H1 (cell line): ENCODE results near the gene PEX14. TPM values are rescaled to one million over a fixed set of nuclear protein-coding genes. Genes with fewer than 3 reads are reported as not detected.

ENCODE experiments used
- CTCF ChIA-PET: fragments of 300-600 bp; sonication (Branson Sonifier 250); formaldehyde crosslinking; loops from one replicate; lab custom pipeline; 2021; ENCODE audit not compliant: partially characterized antibody; lab: Charles Lee
- POLR2A ChIA-PET: fragments of 300-600 bp; sonication (Branson Sonifier 250); formaldehyde crosslinking; loops from one replicate; lab custom pipeline; 2021; ENCODE audit warnings: inconsistent platforms; ENCODE audit not compliant: partially characterized antibody; lab: Charles Lee
- DNase-seq, 2 experiments: peaks; one replicate each; pipeline versions ENCODE4 v3.0.0 to v3.0.0-alpha.2; 2010 to 2022; ENCODE audit warnings: low spot score in 2 of 2, low read depth in 1 of 2, mixed read lengths in 1 of 2
- FAIRE-seq: peaks from 2 replicates; lab custom pipeline; 2011; peaks lifted over from hg19 to GRCh38; lab: Jason Lieb, UNC
- H2AFZ ChIP-seq: 2 replicates; pipeline ENCODE4 v1.8.1; 2012; ENCODE audit warnings: low read length, inconsistent platforms
- H2AK5ac ChIP-seq: 2 replicates; pipeline ENCODE4 v1.6.1; 2013; ENCODE audit warnings: low read depth, low read length
- H2BK120ac ChIP-seq: replicated peaks from 2 replicates; pipeline ENCODE3; 2013; ENCODE audit warnings: low read depth, low read length, inconsistent platforms
- H2BK12ac ChIP-seq: 2 replicates; pipeline ENCODE4 v1.6.1; 2013; ENCODE audit warnings: low read depth, low read length
- H2BK15ac ChIP-seq: 2 replicates; pipeline ENCODE4 v1.6.1; 2013; ENCODE audit warnings: low read length
- H2BK20ac ChIP-seq: 2 replicates; pipeline ENCODE4 v1.6.1; 2013; ENCODE audit warnings: low read length
- H2BK5ac ChIP-seq: 2 replicates; pipeline ENCODE4 v1.6.1; 2013; ENCODE audit warnings: low read depth, low read length
- H3K14ac ChIP-seq: 2 replicates; pipeline ENCODE4 v1.6.1; 2013; ENCODE audit warnings: inconsistent platforms; ENCODE audit not compliant: insufficient read length
- H3K18ac ChIP-seq: 2 replicates; pipeline ENCODE4 v1.6.1; 2013; ENCODE audit warnings: low read length; ENCODE audit errors: extremely low read depth
- H3K23ac ChIP-seq: 2 replicates; pipeline ENCODE4 v1.6.1; 2013; ENCODE audit warnings: inconsistent platforms; ENCODE audit not compliant: insufficient read length
- H3K23me2 ChIP-seq: 2 replicates; pipeline ENCODE4 v1.6.1; 2013; ENCODE audit warnings: low read depth, low read length
- H3K27ac ChIP-seq: 2 replicates; pipeline ENCODE4 v1.6.1; 2011; ENCODE audit warnings: low read depth, low read length, inconsistent platforms
- H3K27me3 ChIP-seq, 4 experiments: replicated peaks in 1 of 4; 1 replicate in 1 of 4; 2 replicates in 3 of 4; pipeline versions ENCODE4 v1.6.1 to v1.8.1; 2011 to 2013; ENCODE audit warnings: low read length in 3 of 4, mild to moderate bottlenecking in 3 of 4, inconsistent platforms in 2 of 4, mixed read lengths in 2 of 4, moderate library complexity in 1 of 4; ENCODE audit not compliant: control insufficient read depth in 3 of 4, insufficient read depth in 3 of 4; ENCODE audit errors: extremely low read depth in 1 of 4
- H3K36me3 ChIP-seq, 4 experiments: 2 replicates each; pipeline versions ENCODE4 v1.6.1 to v1.8.1; 2011 to 2013; ENCODE audit warnings: mild to moderate bottlenecking in 4 of 4, low read length in 3 of 4, moderate library complexity in 2 of 4, control low read depth in 1 of 4, inconsistent platforms in 1 of 4; ENCODE audit not compliant: insufficient read depth in 4 of 4, control insufficient read depth in 2 of 4
- H3K4ac ChIP-seq: replicated peaks from 2 replicates; pipeline ENCODE3; 2013; ENCODE audit warnings: low read length, low read depth, mixed read lengths, inconsistent platforms; ENCODE audit not compliant: insufficient read length
- H3K4me1 ChIP-seq, 4 experiments: replicated peaks in 1 of 4; 1 replicate in 1 of 4; 2 replicates in 3 of 4; pipeline versions ENCODE4 v1.6.1 to v1.8.1; 2011 to 2013; ENCODE audit warnings: low read length in 3 of 4, inconsistent platforms in 2 of 4, mixed read lengths in 1 of 4; ENCODE audit not compliant: insufficient read depth in 4 of 4, control insufficient read depth in 3 of 4
- H3K4me2 ChIP-seq, 2 experiments: 2 replicates each; pipeline versions ENCODE4 v1.6.1 to v1.8.1; 2011 to 2013; ENCODE audit warnings: low read depth in 2 of 2, low read length in 2 of 2, control low read depth in 1 of 2, inconsistent platforms in 1 of 2, mild to moderate bottlenecking in 1 of 2; ENCODE audit not compliant: insufficient read depth in 1 of 2
- H3K4me3 ChIP-seq, 4 experiments: fragments of 200-600, 300-600 bp in 1 of 4; sonication (generic), shearing (Covaris generic), sonication (Bioruptor Twin) in 1 of 4; 2 replicates each; pipeline versions ENCODE4 v1.5.1 to v1.8.1; 2011 to 2016; ENCODE audit warnings: low read length in 4 of 4, low read depth in 3 of 4, control low read depth in 2 of 4, inconsistent platforms in 2 of 4, mild to moderate bottlenecking in 2 of 4, mixed read lengths in 1 of 4, moderate library complexity in 1 of 4; ENCODE audit not compliant: insufficient read depth in 2 of 4; ENCODE audit errors: extremely low read depth in 1 of 4
- H3K56ac ChIP-seq: replicated peaks from 2 replicates; pipeline ENCODE3; 2013; ENCODE audit warnings: low read depth, mild to moderate bottlenecking, mixed read lengths, low read length, inconsistent platforms; ENCODE audit not compliant: insufficient read length
- H3K79me1 ChIP-seq: 2 replicates; pipeline ENCODE4 v1.6.1; 2013; ENCODE audit warnings: low read depth, low read length, control low read depth
- H3K79me2 ChIP-seq, 2 experiments: 2 replicates each; pipeline versions ENCODE4 v1.6.1 to v1.8.1; 2012 to 2013; ENCODE audit warnings: low read length in 2 of 2, mild to moderate bottlenecking in 2 of 2, inconsistent platforms in 1 of 2; ENCODE audit not compliant: insufficient read depth in 2 of 2, control insufficient read depth in 1 of 2
- H3K9ac ChIP-seq, 4 experiments: replicated peaks in 1 of 4; 1 replicate in 1 of 4; 2 replicates in 3 of 4; pipeline versions ENCODE4 v1.6.1 to v1.8.1; 2011 to 2013; ENCODE audit warnings: low read depth in 3 of 4, low read length in 3 of 4, control low read depth in 2 of 4, mild to moderate bottlenecking in 2 of 4, moderate library complexity in 2 of 4, inconsistent platforms in 1 of 4; ENCODE audit errors: extremely low read depth in 1 of 4
- H3K9me3 ChIP-seq, 2 experiments: 2 replicates each; pipeline versions ENCODE4 v1.6.1 to v1.8.1; 2012 to 2013; ENCODE audit warnings: mild to moderate bottlenecking in 2 of 2, moderate library complexity in 2 of 2, control low read depth in 1 of 2, inconsistent platforms in 1 of 2, low read depth in 1 of 2, low read length in 1 of 2, mixed read lengths in 1 of 2; ENCODE audit not compliant: insufficient read depth in 2 of 2
- H4K20me1 ChIP-seq, 2 experiments: replicated peaks in 1 of 2; 2 replicates each; pipeline versions ENCODE3 to v1.8.1; 2011 to 2013; ENCODE audit warnings: inconsistent platforms in 2 of 2, low read length in 2 of 2, mild to moderate bottlenecking in 1 of 2; ENCODE audit not compliant: insufficient read depth in 2 of 2, control insufficient read depth in 1 of 2
- H4K5ac ChIP-seq: 2 replicates; pipeline ENCODE4 v1.6.1; 2013; ENCODE audit warnings: low read length, low read depth, mixed read lengths, inconsistent platforms; ENCODE audit not compliant: insufficient read length
- H4K8ac ChIP-seq: 2 replicates; pipeline ENCODE4 v1.8.0; 2013; ENCODE audit warnings: mild to moderate bottlenecking, moderate library complexity, low read length, inconsistent platforms; ENCODE audit not compliant: insufficient read depth; ENCODE audit errors: extremely low read depth
- H4K91ac ChIP-seq: replicated peaks from 2 replicates; pipeline ENCODE3; 2013; ENCODE audit warnings: low read length, mixed read lengths, inconsistent platforms; ENCODE audit not compliant: insufficient read length
- POLR2A ChIP-seq, 2 experiments: IDR thresholded peaks; 1 replicate in 1 of 2; 2 replicates in 1 of 2; pipeline ENCODE4 v1.6.1; 2011; ENCODE audit warnings: low read depth in 2 of 2, low read length in 2 of 2, mild to moderate bottlenecking in 2 of 2; ENCODE audit errors: control extremely low read depth in 1 of 2
- RNF2 ChIP-seq: fragments of 200-900, 300-1000 bp; sonication (generic); IDR thresholded peaks from 2 replicates; pipeline ENCODE4 v1.7.1; 2016; ENCODE audit warnings: borderline replicate concordance, low read depth, mild to moderate bottlenecking, antibody characterized with exemption, low read length; ENCODE audit not compliant: poor library complexity, severe bottlenecking; ENCODE audit errors: missing control alignments
- SP1 ChIP-seq: IDR thresholded peaks from 2 replicates; pipeline ENCODE4 v1.6.1; 2011; ENCODE audit warnings: low read depth, low read length
- WGBS, 2 experiments: shearing (Covaris generic) in 1 of 2; methylation state at CpG; one replicate each; pipeline versions ENCODE4 v1.1.6 to v1.1.7; 2013 to 2015; ENCODE audit warnings: low lambda C conversion rate in 2 of 2, mixed read lengths in 2 of 2, inconsistent platforms in 1 of 2, low coverage in 1 of 2, missing lambda C conversion rate in 1 of 2; ENCODE audit not compliant: insufficient replicate concordance in 2 of 2, insufficient coverage in 1 of 2, insufficient read length in 1 of 2; ENCODE audit errors: extremely low coverage in 1 of 2, missing lambda C conversion rate in 1 of 2; 5-methylcytosine and 5-hydroxymethylcytosine counted together
- polyA plus RNA-seq, 7 experiments: library from polyadenylated mRNA; depleted of rRNA in 3 of 7; stranded (reverse) in 5 of 7; unstranded in 2 of 7; fragments of >200 nt in 5 of 7; fragments of 200-250 nt in 2 of 7; gene quantifications; 1 replicate in 5 of 7; 2 replicates in 1 of 7; 4 replicates in 1 of 7; pipeline versions ENCODE4 v1.2.1 to v1.2.3, GENCODE V29; 2011 to 2013; ENCODE audit warnings: missing spikeins in 2 of 7, mixed read lengths in 2 of 7
- total RNA-seq: library from RNA; stranded (reverse); fragmentation: NEBNext Ultra II Directional; extraction: Animal tissue kit (Norgen Biotek cat#: 25700); gene quantifications from 2 replicates; pipeline ENCODE4 v1.2.1, GENCODE V29; 2021

PEX14 gene
- total and polyA plus RNA-seq, 2 of the 8 experiments (the other 6 are each of a cell fraction or from before 2014, with no cell fraction given), result 13.0 to 19.8 TPM

- H3K14ac ChIP-seq, result no peak overlapping the region
- H3K4me3 ChIP-seq, result no peak overlapping the region
- no peak overlapping the region for H3K56ac ChIP-seq
- H3K9ac ChIP-seq, result no peak overlapping the region
- no peak overlapping the region for H3K23ac ChIP-seq
- no peak overlapping the region for H4K8ac ChIP-seq
- FAIRE-seq (no peak), DNase-seq (peak in 1 of 2 experiments; percentile 29)
- peaks cover 0 to 1% of the 10 kb centered on the region in 2 experiments for H4K20me1 ChIP-seq
- H3K36me3 ChIP-seq, result no peaks in the 10 kb centered on the region; a peak in 1 of 8 replicates
- H2BK20ac ChIP-seq, result no peak overlapping the region
- H4K5ac ChIP-seq, result no peak overlapping the region
- CTCF ChIA-PET, result interaction anchor here (1.0 kb wide), 1 partner anchor 191 kb away, joined by 3 read pairs; no protein-coding TSS in a partner anchor
- H4K91ac ChIP-seq, result no peak overlapping the region
- H2BK15ac ChIP-seq, result no peak overlapping the region
- peaks cover 0 to 2% (median 0%) of the 10 kb centered on the region in 4 experiments; a peak in 1 of 7 replicates for H3K4me1 ChIP-seq
- no peak overlapping the region for H3K4ac ChIP-seq
- no peaks in the 10 kb centered on the region for H3K79me1 ChIP-seq
- no peak overlapping the region for H3K27ac ChIP-seq
- H2BK5ac ChIP-seq, result no peak overlapping the region
- POLR2A ChIA-PET, result no interaction called here
- H3K9me3 ChIP-seq, result no peaks in the 10 kb centered on the region
- no peak overlapping the region for H2AK5ac ChIP-seq
- no peak overlapping the region for H2AFZ ChIP-seq
- TF ChIP-seq RNF2, result no peak
- no peak for TF ChIP-seq POLR2A (IDR thresholded peaks at IDR 0.05; ENCODE audit: control extremely low read depth in 1 of 2, low read depth in 2 of 2, low read length in 2 of 2)
- no peak for TF ChIP-seq SP1
- TF ChIP-seq, all 59 proteins: peak for 0
- Histone ChIP-seq H2BK12ac (no peak overlapping the region), H3K18ac (no peak overlapping the region), H2BK120ac (no peak overlapping the region), H3K4me2 (no peak overlapping the region), H3K27me3 (no peaks in the 10 kb centered on the region), H3K79me2 (no peaks in the 10 kb centered on the region), H3K23me2 (no peaks in the 10 kb centered on the region)
- 93% methylated on average over 3 of the region's 3 CpGs; no CpG with 5 or more reads in 1 of the 2 experiments for WGBS, 2 experiments
Observed at GRCh38 chr1:10602936-10603335, 128.2 kb downstream of the PEX14 start.
